IPS-18c (cell line): ENCODE measurements around the gene TBC1D23.
"Not testable (repeated sequence)": the region's sequence is repeated elsewhere in the genome, so short reads cannot be mapped to it uniquely, and the experiment has no call there.

Experiments used
- H3K4me3 ChIP-seq: 2 replicates; pipeline ENCODE4 v1.7.0; 2013; ENCODE audit warnings: low read depth, mild to moderate bottlenecking, low read length, moderate library complexity; ENCODE audit not compliant: insufficient read depth
- H3K9me3 ChIP-seq: one replicate; pipeline ENCODE4 v1.6.1; 2013; ENCODE audit warnings: mild to moderate bottlenecking, low read length, moderate library complexity; ENCODE audit not compliant: control insufficient read depth, insufficient read depth

Gene TBC1D23

DNA sequence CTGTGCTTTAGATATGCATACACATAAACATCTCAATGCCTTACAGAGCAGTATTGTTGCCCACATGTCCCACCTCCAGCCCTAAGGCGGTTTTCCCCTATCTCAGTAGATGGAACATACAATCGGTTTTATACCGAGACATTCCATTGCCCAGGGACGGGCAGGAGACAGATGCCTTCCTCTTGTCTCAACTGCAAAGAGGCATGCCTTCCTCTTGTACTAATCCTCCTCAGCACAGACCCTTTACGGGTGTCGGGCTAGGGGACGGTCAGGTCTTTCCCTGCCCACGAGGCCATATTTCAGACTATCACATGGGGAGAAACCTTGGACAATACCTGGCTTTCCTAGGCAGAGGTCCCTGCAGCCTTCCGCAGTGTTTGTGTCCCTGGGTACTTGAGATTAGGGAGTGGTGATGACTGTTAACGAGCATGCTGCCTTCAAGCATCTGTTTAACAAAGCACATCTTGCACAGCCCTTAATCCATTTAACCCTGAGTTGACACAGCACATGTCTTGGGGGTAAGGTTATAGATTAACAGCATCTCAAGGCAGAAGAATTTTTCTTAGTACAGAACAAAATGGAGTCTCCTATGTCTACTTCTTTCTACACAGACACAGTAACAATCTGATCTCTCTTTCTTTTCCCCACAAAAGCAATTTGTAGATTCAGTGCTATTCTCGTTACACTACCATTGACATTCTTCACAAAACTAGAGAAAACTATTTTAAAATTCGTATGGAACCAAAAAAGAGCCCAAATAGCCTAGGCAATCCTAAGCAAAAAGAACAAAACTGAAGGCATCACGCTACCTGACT, 12.2 kb downstream of the TBC1D23 start:
- not testable (repeated sequence) for H3K9me3 ChIP-seq, H3K4me3 ChIP-seq

DNA sequence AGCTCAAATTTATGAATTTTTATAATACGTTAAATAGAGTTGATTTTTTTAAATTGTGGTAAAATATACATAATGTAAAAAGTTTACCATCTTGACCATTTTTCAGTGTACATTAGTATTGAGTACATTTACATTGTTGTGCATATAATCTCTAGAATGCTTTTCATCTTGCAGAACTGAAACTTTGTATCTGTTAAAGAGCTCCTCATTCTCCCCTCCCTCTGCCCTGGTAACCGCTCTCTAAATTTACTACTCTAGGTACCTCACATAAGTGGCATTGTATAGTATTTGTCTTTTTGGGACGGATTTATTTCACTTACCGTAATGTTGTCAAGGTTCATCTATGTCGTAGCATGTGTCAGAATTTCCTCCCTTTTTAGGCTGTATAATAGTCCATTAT, 13.6 kb downstream of the TBC1D23 start:
- no peak overlapping the region for H3K4me3 ChIP-seq
- no peaks in the 10 kb centered on the region for H3K9me3 ChIP-seq

DNA sequence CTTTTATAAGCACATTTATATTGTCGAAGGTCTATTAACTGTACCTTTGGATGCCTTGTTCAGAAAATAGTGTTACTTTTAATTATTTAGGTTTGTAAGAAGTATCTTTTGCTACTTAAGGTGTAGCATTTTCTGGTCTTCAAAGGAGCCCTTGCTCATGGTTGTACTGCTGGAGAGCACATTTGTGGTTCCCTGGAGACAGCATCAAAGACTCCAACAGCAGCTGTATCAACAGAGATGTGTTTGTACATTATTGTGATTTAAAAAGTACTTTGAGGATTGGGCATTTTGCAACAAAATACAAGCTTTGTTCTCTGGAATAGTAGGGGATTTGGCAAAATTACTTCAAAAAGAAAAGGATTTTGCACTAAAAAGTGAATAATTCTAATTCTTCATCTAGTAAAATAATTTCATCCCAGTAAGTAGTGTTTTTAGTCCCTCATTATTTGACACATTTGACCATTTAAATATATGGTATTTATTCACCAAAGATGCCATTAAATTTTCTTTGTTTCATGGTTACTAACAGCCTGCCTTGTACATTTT, 16.5 kb downstream of the TBC1D23 start:
- Histone ChIP-seq H3K4me3 (no peak overlapping the region), H3K9me3 (no peaks in the 10 kb centered on the region)

DNA sequence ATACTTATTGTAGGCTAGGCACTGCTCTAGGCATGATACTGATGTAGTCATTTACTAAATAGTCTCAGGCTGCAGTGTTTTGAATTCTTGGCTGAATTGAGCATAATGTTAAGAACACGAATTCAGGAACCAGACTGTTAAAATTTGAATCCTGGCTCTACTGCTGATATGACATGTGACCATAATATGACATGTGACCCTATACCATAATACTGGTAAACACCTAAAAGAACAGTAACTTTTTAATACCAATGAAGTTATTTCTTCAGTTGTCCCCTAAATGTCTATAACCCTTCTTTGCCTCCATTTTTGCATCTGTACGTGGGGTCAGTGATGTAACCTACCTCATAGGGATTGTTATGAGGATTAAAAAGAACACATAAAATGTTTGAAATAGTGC, 18.1 kb downstream of the TBC1D23 start:
- Histone ChIP-seq H3K9me3 (no peaks in the 10 kb centered on the region), H3K4me3 (no peak overlapping the region)

DNA sequence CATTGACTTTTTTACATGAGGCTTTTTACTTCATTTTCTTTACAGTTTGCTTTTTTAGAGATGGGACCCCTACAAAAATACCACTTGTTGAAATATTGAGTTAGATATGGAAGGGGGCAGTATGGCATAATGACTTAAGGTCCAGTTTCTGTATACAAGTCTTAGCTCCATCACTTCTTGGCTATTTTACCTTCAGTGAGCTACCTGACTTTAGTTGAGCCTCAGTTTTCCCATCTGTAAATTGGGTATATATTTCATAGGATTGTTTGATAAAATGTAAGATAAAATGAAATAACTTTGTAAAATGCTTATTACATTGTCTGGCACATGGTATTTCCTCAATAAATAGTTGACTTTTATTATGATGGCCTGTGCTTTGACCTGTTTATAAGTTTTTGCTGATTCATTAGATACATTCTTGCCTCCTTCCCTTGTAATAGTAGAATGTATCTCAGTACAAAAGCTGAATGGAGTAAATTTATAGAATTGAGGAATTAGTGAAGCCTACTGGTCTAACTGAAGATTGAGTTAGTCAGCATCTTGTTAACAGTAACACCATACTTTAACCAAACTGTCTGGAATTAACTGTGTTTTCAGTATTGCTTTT, 27.6 kb downstream of the TBC1D23 start:
- Histone ChIP-seq H3K4me3 (no peak overlapping the region), H3K9me3 (no peaks in the 10 kb centered on the region)

DNA sequence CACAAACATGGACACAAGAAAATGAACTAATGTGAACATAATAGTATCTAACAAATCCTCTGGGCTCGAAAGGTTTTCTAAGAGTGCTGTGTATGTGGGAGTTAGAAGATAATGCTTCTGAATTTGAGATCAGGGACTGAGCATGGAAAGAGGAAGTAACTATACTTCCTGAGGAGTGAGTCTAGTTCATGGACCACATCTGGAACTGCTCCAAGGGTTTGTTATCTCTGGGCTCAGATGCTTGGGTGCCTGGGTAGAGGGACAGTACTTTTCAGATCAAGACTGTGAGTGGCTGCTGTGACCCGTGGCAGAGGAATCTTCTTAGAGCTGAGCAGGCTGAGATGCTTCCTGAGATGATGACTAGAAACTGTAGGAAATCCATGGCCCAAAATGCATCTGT, 28.5 kb downstream of the TBC1D23 start:
- Histone ChIP-seq H3K9me3 (no peaks in the 10 kb centered on the region), H3K4me3 (no peak overlapping the region)

DNA sequence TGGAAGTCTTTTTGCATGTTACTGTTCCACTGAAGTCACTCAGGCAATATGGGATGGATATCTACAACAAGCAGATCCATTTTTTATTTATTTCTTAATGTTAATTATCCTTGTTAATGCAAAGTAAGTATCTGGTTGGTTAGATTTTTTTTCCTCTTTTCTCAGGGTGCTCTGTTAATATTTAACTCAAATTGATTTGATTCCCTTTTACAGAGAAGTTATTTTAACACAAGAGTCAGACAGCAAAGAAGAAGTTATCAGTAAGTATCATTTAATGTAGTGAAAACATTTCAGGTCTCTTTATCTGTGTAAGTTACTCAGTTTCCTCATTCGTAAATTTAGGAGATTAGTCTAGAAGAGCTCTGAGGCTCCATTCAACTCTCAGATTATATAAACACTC, 34.3 kb downstream of the TBC1D23 start:
- H3K9me3 ChIP-seq, result no peaks in the 10 kb centered on the region

DNA sequence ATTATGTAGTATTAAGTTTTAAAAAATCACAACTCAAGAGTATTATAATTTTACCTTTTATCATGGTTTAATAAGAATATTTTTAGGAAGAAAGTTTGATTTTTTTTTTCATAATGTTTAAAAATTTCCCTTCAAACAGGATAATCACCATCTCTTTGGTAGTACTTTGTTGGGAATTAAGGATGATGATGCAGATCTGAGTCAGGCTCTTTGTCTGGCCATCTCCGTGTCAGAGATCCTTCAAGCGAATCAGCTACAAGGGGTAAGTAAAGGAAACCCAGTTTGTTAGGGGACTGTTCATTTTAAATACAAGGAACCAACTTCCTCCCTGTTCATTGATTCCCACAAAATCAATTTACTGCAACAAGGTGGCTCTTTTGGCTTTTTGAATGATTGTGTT, 37.0 kb downstream of the TBC1D23 start:
- Histone ChIP-seq H3K4me3 (no peak overlapping the region), H3K9me3 (no peaks in the 10 kb centered on the region)

More for the DNA sequence above, 34.3 kb downstream of the TBC1D23 start:
- H3K4me3 ChIP-seq, result no peak overlapping the region

DNA sequence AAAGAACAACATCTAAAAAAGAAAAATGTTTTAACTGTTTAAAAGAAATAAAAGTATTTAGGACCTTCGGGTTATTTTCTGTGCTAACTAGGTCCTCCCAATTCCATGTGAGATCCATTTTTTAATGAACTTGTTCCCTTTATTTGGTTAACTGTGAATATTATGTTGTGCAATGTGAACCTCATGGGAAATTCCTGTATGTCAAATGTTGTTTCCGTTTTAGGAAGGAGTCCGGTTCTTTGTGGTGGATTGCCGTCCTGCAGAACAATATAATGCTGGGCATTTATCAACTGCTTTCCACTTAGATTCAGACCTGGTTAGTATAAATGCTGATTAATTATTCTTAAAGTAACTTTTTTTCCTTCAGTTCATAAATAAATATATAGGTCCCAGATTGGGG, 38.2 kb downstream of the TBC1D23 start:
- no peaks in the 10 kb centered on the region for H3K9me3 ChIP-seq
- H3K4me3 ChIP-seq, result no peak overlapping the region

DNA sequence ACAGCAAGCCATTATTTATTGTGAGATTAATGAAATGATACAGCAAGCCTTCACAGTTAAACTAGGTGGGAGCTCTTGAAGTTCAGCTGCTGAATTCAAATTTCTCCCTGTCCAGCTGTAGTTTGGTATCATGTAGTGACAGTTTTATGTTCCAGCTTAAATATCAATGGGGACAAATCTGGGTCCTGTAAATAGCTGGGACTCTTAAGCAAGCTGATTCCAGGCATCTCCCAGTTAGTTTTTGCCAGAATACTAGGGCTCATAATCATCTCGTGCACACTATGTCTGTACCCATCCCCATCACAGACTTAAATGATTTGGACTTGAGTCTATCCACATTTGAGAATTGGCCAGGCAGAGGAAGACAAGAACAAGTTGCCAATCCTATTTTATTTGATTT, 45.9 kb downstream of the TBC1D23 start:
- H3K9me3 ChIP-seq, result no peaks in the 10 kb centered on the region
- H3K4me3 ChIP-seq, result no peak overlapping the region

DNA sequence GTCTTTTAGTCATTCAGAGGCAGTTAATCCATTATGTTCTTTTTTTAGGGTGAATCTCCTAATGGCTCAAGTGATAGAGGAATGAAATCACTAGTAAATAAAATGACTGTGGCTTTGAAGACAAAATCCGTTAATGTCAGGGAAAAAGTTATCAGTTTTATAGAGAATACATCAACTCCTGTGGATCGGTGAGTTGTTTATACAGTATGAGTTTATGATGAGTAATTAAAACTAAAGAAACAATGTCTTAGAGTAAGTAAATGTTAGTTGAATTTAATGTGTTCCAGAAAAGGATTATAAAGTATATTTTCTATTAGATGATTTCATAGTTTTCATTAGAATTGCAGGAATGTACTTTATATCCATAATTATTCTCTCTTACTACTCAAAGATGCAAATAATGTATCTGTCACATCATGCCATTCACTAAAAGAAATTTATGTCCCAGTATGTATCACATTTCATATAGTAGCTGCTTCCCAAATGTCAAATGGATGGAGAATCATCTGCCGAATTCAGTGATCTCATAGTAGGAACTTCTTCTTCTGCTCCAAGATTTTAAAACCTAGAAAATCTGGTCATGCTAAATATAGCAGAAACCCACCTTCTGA, 49.7 kb downstream of the TBC1D23 start:
- no peak overlapping the region for H3K4me3 ChIP-seq
- H3K9me3 ChIP-seq, result no peaks in the 10 kb centered on the region

DNA sequence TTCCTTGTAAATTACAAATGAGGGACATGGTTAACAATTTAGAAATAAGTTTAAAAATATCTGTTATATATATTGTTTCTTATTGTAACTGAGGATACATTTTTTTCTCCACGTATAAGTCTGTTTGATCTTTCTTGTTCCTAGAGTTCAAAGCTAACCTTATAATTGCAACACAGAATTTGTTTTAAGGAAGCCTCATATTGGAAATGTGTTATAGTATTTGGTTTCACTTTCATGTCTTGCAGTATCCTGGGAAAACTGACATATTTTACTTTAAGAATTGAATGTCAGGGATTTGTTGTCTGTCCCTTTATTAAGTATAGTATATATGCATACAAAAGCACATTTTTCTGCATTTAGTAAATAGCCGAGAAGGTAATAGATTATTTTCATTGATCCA, 50.2 kb downstream of the TBC1D23 start:
- Histone ChIP-seq H3K4me3 (no peak overlapping the region), H3K9me3 (no peaks in the 10 kb centered on the region)

DNA sequence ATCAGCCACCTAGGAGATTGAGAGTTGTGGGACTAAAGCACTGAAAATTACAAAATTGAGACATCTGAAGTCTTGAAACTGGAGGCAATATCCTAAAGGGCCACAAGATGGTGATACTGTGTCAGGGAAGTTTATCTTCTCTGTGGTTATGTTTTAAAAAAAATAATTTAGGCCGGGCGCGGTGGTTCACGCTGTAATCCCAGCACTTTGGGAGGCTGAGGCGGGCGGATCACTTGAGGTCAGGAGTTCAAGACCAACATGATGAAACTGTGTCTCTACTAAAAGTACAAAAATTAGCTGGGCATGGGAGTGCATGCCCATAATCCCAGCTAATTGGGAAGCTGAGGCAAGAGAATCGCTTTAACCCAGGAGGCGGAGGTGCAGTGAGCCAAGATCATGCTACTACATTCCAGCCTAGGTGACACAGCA, 55.9 kb downstream of the TBC1D23 start:
- no peak overlapping the region for H3K4me3 ChIP-seq
- H3K9me3 ChIP-seq, result no peaks in the 10 kb centered on the region

DNA sequence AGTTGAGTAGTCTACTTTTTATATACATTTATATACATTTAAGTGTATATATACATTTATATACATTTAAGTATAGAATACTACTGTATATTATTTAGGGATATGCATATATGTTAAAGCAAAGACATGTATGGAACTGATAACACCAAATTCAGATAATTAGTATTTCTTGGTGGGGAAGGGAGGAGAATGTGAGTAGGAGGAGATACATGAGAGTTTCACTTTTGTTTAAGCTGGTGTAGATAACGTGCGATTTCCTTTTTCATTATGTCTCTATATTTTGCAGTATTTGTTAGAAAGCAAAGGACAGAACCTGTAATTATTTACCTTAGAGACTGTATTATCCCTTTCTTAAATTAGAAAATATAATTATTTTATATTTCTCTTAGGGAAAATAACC, 57.1 kb downstream of the TBC1D23 start:
- no peak overlapping the region for H3K4me3 ChIP-seq
- no peaks in the 10 kb centered on the region for H3K9me3 ChIP-seq

DNA sequence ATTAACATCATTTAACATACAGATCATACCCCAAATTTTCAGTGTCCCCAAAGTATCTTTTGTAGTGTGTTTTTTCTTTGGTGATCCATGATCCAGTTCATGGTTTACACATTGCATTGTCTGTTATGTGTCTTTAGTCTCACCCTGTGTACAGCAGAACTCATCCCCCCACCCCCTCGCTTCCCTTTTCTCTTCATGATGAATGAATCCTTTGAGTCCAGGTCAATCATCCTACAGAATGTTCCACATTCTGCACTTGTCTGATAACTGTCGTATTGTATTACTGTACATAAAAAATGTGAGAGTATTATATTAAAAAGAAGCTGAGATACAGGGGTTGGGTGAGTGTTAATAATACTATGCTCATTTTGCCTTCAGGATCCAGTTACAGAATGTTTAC, 59.2 kb downstream of the TBC1D23 start:
- H3K4me3 ChIP-seq, result no peak overlapping the region
- H3K9me3 ChIP-seq, result no peaks in the 10 kb centered on the region

DNA sequence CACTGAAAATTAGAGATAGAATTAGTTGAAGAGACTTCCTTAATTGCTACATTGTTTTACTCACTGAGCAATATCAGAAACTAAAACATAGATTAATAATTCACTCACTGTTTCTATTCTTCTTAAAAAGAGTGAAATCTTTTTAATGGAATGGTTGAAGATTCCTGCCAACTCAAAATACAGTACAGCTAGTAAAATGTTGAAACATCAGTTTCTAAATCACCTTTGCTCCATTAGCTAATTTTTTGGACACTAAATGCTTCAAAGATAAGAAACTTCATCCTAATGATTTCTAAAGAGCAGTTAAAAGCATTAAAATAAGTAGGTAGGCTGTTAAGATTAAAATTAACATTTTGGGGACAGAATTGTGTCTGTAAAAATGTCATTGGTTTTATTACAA, 63.3 kb downstream of the TBC1D23 start:
- Histone ChIP-seq H3K4me3 (no peak overlapping the region), H3K9me3 (no peaks in the 10 kb centered on the region)

DNA sequence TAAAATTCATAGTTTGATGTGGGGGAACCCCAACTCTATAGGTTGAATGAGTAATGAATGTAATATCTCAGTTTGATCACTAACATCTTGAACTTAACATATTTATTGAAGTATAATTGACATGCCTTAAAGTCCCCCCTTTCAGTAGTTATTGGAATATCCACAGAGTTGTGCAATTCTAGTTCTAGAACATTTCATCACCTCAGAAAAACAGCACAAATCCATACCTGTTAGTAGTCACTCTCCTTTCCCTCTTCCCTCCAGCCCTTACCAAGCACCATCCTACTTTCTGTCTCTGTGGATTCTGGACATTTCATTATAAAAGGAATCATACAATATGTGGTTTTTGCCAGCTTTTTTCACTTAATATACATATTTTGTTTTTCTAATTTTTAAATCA, 65.0 kb downstream of the TBC1D23 start:
- H3K9me3 ChIP-seq, result no peaks in the 10 kb centered on the region
- H3K4me3 ChIP-seq, result no peak overlapping the region

DNA sequence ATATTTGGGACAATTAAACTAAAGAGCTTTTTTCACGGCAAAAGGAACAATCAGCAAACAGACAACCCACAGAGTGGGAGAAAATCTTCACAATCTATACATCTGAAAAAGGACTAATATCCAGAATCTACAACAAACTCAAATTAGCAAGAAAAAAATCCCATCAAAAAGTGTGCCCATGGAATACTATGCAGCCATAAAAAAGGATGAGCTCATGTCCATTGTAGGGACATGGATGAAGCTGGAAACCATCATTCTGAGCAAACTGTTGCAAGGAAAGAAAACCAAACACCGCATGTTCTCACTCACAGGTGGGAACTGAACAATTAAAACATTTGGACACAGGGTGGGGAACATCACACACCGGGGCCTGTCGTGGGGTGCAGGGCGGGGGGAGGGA, 66.6 kb downstream of the TBC1D23 start:
- H3K4me3 ChIP-seq, result not testable (repeated sequence)

More for the DNA sequence above, 66.6 kb downstream of the TBC1D23 start:
- H3K9me3 ChIP-seq, result not testable (repeated sequence)
